Measurements from ENCODE around the gene CCDC77.

DNA sequence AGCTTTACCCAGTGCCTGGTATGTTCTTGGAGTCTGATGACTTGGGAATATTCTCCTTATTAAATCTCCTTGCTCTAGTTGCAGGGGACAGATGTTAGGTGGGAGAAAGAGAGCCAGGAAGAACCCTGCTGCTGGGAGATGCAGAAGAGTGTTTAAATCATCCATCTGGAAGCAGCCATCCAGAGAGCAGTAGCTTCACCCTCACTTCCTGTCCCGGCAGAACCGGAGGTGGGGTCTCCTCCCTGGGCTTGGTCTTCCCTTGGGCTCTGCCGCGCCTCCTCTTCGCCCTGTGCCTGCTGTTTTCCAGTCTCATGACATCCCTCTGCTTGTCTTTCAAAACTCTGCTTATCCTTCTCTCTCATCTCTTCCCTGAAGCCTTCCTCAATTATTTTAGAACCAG is 73.8 kb downstream of the CCDC77 start:
- TF ChIP-seq EZH2 (IDR thresholded peaks at IDR 0.05; ENCODE audit: low read depth, unreplicated experiment) (no peak), CREB1 (CRISPR knock-in tag; IDR thresholded peaks at IDR 0.05; ENCODE audit: low read depth) (no peak), EZH2phosphoT487 (IDR thresholded peaks at IDR 0.05; ENCODE audit: unreplicated experiment) (no peak), POLR2AphosphoS5 (IDR thresholded peaks at IDR 0.05; ENCODE audit: low read depth) (no peak), ZNF114 (CRISPR knock-in tag; IDR thresholded peaks at IDR 0.05) (no peak)
- TF ChIP-seq, protein P1, sequence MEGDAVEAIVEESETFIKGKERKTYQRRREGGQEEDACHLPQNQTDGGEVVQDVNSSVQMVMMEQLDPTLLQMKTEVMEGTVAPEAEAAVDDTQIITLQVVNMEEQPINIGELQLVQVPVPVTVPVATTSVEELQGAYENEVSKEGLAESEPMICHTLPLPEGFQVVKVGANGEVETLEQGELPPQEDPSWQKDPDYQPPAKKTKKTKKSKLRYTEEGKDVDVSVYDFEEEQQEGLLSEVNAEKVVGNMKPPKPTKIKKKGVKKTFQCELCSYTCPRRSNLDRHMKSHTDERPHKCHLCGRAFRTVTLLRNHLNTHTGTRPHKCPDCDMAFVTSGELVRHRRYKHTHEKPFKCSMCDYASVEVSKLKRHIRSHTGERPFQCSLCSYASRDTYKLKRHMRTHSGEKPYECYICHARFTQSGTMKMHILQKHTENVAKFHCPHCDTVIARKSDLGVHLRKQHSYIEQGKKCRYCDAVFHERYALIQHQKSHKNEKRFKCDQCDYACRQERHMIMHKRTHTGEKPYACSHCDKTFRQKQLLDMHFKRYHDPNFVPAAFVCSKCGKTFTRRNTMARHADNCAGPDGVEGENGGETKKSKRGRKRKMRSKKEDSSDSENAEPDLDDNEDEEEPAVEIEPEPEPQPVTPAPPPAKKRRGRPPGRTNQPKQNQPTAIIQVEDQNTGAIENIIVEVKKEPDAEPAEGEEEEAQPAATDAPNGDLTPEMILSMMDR (conservative IDR thresholded peaks at IDR 0.05; ENCODE audit: low read depth in 2 of 2) = no peak
- TF ChIP-seq, protein P2, sequence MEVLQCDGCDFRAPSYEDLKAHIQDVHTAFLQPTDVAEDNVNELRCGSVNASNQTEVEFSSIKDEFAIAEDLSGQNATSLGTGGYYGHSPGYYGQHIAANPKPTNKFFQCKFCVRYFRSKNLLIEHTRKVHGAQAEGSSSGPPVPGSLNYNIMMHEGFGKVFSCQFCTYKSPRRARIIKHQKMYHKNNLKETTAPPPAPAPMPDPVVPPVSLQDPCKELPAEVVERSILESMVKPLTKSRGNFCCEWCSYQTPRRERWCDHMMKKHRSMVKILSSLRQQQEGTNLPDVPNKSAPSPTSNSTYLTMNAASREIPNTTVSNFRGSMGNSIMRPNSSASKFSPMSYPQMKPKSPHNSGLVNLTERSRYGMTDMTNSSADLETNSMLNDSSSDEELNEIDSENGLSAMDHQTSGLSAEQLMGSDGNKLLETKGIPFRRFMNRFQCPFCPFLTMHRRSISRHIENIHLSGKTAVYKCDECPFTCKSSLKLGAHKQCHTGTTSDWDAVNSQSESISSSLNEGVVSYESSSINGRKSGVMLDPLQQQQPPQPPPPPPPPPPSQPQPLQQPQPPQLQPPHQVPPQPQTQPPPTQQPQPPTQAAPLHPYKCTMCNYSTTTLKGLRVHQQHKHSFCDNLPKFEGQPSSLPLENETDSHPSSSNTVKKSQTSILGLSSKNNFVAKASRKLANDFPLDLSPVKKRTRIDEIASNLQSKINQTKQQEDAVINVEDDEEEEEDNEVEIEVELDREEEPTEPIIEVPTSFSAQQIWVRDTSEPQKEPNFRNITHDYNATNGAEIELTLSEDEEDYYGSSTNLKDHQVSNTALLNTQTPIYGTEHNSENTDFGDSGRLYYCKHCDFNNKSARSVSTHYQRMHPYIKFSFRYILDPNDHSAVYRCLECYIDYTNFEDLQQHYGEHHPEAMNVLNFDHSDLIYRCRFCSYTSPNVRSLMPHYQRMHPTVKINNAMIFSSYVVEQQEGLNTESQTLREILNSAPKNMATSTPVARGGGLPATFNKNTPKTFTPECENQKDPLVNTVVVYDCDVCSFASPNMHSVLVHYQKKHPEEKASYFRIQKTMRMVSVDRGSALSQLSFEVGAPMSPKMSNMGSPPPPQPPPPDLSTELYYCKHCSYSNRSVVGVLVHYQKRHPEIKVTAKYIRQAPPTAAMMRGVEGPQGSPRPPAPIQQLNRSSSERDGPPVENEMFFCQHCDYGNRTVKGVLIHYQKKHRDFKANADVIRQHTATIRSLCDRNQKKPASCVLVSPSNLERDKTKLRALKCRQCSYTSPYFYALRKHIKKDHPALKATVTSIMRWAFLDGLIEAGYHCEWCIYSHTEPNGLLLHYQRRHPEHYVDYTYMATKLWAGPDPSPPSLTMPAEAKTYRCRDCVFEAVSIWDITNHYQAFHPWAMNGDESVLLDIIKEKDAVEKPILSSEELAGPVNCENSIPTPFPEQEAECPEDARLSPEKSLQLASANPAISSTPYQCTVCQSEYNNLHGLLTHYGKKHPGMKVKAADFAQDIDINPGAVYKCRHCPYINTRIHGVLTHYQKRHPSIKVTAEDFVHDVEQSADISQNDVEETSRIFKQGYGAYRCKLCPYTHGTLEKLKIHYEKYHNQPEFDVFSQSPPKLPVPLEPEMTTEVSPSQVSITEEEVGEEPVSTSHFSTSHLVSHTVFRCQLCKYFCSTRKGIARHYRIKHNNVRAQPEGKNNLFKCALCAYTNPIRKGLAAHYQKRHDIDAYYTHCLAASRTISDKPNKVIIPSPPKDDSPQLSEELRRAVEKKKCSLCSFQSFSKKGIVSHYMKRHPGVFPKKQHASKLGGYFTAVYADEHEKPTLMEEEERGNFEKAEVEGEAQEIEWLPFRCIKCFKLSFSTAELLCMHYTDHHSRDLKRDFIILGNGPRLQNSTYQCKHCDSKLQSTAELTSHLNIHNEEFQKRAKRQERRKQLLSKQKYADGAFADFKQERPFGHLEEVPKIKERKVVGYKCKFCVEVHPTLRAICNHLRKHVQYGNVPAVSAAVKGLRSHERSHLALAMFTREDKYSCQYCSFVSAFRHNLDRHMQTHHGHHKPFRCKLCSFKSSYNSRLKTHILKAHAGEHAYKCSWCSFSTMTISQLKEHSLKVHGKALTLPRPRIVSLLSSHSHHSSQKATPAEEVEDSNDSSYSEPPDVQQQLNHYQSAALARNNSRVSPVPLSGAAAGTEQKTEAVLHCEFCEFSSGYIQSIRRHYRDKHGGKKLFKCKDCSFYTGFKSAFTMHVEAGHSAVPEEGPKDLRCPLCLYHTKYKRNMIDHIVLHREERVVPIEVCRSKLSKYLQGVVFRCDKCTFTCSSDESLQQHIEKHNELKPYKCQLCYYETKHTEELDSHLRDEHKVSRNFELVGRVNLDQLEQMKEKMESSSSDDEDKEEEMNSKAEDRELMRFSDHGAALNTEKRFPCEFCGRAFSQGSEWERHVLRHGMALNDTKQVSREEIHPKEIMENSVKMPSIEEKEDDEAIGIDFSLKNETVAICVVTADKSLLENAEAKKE (CRISPR knock-in tag; IDR thresholded peaks at IDR 0.05) = no peak
- TF ChIP-seq, protein P3, sequence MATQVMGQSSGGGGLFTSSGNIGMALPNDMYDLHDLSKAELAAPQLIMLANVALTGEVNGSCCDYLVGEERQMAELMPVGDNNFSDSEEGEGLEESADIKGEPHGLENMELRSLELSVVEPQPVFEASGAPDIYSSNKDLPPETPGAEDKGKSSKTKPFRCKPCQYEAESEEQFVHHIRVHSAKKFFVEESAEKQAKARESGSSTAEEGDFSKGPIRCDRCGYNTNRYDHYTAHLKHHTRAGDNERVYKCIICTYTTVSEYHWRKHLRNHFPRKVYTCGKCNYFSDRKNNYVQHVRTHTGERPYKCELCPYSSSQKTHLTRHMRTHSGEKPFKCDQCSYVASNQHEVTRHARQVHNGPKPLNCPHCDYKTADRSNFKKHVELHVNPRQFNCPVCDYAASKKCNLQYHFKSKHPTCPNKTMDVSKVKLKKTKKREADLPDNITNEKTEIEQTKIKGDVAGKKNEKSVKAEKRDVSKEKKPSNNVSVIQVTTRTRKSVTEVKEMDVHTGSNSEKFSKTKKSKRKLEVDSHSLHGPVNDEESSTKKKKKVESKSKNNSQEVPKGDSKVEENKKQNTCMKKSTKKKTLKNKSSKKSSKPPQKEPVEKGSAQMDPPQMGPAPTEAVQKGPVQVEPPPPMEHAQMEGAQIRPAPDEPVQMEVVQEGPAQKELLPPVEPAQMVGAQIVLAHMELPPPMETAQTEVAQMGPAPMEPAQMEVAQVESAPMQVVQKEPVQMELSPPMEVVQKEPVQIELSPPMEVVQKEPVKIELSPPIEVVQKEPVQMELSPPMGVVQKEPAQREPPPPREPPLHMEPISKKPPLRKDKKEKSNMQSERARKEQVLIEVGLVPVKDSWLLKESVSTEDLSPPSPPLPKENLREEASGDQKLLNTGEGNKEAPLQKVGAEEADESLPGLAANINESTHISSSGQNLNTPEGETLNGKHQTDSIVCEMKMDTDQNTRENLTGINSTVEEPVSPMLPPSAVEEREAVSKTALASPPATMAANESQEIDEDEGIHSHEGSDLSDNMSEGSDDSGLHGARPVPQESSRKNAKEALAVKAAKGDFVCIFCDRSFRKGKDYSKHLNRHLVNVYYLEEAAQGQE (IDR thresholded peaks at IDR 0.05; ENCODE audit: unreplicated experiment) = no peak

Data from GM23338 (cell line).